Measurements from ENCODE around the gene SOS1.

- TF ChIP-seq EZH2 (IDR thresholded peaks at IDR 0.05; ENCODE audit: borderline replicate concordance, low read length) = no peak
- TF ChIP-seq, protein P1, sequence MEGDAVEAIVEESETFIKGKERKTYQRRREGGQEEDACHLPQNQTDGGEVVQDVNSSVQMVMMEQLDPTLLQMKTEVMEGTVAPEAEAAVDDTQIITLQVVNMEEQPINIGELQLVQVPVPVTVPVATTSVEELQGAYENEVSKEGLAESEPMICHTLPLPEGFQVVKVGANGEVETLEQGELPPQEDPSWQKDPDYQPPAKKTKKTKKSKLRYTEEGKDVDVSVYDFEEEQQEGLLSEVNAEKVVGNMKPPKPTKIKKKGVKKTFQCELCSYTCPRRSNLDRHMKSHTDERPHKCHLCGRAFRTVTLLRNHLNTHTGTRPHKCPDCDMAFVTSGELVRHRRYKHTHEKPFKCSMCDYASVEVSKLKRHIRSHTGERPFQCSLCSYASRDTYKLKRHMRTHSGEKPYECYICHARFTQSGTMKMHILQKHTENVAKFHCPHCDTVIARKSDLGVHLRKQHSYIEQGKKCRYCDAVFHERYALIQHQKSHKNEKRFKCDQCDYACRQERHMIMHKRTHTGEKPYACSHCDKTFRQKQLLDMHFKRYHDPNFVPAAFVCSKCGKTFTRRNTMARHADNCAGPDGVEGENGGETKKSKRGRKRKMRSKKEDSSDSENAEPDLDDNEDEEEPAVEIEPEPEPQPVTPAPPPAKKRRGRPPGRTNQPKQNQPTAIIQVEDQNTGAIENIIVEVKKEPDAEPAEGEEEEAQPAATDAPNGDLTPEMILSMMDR (conservative IDR thresholded peaks at IDR 0.05 in 1 of 2, IDR thresholded peaks at IDR 0.05 in 1 of 2; ENCODE audit: extremely low read depth in 1 of 2, insufficient read depth in 1 of 2, low read depth in 1 of 2, low read length in 2 of 2) = no peak
These were observed 1.9 kb downstream of the SOS1 start for GRCh38 chr2:39118786-39119499.
